Measurements from ENCODE around the gene RGP1. TPM values are rescaled to one million over a fixed set of nuclear protein-coding genes. Genes with fewer than 3 reads are reported as not detected.

Gene RGP1
- total RNA-seq, 4 donors from 2014 or later, result 11.6 to 21.7 (median 13.8) TPM

DNA sequence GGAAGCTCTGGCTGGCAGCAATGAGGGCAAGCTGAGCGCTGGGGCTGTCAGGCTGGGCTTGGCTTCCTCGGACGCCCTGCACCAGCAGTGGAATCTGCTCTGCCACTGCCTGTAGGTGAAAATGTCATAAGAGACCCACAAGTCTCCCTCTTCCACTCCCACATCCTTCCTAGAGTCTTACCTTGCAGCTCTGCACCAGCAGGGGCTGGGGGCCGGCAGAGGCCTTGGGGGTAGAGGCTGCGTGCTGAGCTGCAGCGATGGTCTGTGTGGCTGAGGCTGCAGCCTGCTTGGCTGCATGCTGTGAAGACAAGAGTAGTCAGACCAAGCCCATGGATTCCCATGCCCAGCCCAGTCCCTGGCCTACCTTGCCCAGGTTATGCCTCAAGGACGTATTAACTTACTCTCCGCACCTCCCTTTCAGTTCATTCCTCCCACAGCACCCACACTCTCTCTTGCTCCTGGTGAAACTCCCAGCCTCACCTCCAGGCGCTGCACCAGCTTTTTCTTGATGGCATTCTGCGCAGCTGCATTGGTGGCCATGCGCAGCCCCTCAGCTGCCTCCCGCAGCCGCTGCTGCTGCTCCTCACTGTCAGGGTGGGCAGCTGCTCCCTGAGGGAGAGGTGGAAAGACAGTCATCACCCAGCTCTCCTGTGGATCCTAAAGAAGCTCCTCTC is 34.4 kb upstream of the RGP1 start:
- TF ChIP-seq, protein P1, sequence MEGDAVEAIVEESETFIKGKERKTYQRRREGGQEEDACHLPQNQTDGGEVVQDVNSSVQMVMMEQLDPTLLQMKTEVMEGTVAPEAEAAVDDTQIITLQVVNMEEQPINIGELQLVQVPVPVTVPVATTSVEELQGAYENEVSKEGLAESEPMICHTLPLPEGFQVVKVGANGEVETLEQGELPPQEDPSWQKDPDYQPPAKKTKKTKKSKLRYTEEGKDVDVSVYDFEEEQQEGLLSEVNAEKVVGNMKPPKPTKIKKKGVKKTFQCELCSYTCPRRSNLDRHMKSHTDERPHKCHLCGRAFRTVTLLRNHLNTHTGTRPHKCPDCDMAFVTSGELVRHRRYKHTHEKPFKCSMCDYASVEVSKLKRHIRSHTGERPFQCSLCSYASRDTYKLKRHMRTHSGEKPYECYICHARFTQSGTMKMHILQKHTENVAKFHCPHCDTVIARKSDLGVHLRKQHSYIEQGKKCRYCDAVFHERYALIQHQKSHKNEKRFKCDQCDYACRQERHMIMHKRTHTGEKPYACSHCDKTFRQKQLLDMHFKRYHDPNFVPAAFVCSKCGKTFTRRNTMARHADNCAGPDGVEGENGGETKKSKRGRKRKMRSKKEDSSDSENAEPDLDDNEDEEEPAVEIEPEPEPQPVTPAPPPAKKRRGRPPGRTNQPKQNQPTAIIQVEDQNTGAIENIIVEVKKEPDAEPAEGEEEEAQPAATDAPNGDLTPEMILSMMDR (IDR thresholded peaks at IDR 0.05; ENCODE audit: low read depth), result no peak

DNA sequence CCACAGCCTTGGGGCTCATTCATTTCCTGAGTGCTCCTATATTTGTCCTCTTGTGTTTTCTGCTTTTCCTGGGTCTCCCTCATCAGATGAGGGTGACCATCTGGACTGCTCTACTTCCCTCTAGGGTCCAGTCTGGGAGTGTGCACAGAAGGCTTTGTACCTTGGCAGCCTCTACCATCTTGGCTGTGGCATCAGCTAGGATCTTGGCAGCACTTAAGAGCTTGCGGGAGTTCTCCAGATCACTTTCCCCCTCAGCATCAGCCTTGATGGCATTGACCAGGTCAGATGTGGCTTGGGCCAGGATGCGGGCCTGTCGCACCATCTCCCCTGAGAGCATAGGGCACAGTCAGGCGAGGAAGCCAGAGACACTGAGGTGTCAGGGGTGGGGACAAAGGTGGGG is 32.9 kb upstream of the RGP1 start:
- TF ChIP-seq, protein P1 (IDR thresholded peaks at IDR 0.05; ENCODE audit: low read depth), result no peak

DNA sequence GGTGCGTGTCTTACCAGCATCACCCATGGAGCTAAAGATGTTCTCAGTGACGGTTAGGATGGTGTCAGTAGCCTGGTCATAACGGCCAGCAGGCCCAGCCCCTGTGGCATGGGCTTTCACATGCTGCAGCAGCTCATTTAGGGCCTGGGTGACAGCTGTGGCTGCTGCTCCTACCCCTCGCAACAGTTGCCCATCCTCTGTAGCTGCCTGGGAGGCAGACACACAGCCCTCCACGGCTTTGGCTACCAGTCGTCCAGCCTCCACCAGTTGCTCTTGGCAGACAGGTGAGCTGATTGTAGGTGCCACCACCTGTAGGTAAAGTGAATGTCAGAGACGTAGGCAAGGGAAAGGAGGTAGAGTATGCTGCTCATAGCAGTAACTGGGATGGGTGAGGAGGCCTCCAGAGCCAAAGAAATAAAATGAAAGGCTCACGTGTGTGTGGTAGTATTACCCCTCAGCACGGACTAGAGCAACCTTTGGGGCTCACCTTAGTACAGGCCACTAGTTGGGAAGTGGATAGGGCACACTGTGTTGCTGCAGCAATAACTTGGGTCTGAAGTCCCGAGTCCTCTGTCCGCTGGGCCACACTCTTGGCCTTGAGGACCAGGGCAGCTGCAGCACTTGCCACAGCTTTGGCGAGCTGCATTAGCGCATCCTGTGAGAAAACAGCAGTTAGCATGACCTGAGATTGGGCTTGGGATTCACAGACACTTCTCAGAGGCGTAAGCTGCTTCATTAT is 31.8 kb upstream of the RGP1 start:
- TF ChIP-seq, protein P1 (IDR thresholded peaks at IDR 0.05; ENCODE audit: low read depth), result no peak

DNA sequence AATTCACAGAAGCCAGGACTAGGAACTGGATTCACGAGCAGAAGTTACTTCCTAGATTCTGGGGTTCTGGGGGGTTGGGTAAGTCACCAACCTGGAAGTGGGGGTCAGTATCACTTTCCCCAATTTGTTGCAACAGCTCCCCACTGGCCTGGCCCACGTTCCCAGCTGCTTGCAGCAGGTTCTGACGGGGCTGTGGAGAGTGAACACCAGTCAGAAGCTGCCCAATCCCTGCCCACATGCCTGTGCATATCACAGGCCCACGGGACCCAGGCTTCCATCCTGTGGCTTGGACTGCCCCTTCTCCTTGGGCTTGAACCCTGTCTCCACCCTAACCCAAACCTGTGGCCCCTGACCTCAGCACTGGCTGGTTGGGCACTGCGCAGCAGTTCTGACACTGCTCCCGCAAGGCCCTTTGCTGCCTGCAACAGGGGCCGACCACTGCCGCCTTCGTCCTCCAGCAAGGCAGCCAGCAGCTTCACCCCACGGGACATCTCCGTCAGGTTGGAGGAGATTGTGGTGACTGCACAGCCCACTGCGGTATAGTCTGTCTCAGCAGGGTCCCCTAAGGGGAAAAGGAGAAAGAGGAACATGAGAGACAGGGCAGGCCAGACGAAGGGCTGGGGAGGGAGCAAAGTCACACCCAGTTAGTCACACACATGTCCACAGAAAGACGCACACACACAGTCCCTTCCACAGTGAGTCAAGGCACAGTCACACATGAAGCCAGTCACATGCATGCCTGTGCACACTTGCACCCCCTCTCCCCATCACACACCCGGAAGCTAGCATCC is 30.2 kb upstream of the RGP1 start:
- TF ChIP-seq, protein P1 (IDR thresholded peaks at IDR 0.05; ENCODE audit: low read depth), result no peak

DNA sequence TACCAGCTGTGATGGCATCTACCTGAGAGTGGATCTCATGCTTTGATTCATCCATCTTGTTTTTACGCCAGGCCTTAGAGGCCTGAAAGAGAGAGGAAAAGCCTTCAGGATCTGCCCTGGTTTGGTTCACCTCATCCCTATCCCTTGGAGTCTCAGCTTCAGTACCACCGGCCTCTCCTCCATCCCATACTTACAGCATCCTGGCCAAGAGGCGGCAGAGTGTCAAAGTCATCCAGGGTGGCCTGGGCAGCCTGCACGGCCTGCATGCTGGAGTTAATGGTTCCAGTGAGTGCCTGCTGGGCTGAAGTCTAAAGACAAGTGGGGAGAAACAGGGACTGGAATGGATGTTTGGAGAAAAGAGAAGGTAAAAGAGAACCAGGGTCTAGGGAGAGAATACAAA is 29.5 kb upstream of the RGP1 start:
- TF ChIP-seq, protein P1 (IDR thresholded peaks at IDR 0.05; ENCODE audit: low read depth), result no peak

DNA sequence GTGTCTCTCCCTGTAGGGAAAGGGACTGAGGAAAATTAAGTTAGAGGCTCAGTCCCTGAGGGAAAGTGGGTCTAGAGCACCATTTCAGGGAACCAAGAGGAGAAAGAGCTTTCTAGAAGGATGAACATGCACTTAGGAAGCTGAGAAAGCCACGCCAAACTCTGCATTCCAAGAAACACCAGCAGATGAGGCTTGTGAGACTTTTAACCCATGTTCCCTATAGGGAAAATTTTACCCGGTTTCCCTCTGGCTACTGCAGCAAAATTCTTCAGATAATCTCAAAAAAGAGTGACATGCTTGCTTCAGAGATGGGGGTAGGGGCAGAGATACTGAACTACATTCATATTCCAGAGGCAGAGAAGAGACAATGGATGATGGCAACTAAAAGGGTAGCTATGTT is 25.7 kb upstream of the RGP1 start:
- TF ChIP-seq, protein P1 (IDR thresholded peaks at IDR 0.05; ENCODE audit: low read depth), result no peak

DNA sequence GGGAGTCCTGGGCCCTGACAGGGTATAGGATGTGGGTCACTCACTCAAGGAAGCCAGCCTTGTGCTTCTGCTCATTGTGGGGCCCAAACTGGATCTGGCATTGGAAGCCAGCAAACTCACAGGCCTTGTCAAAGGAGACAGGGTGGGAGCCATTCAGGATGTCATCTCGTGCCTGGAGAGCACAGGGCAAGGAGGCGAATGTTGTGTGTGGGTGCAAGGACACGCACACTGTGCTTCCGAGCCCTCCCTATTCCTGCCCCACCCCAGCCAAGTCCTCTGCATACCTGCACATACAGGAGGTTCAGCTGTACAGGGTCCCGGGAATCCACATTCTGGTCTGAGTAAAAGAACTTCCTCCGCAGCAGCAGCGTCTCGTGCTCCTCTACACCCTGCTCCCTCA is 25.2 kb upstream of the RGP1 start:
- TF ChIP-seq, protein P1 (IDR thresholded peaks at IDR 0.05; ENCODE audit: low read depth), result no peak

All from subcutaneous adipose tissue (tissue), 4 donors.